H1 (cell line): ENCODE measurements around the gene SSBP3. TPM values are rescaled to one million over a fixed set of nuclear protein-coding genes. Genes with fewer than 3 reads are reported as not detected.

ENCODE experiments used
- CHD7 ChIP-seq: fragments of 300-600 bp; sonication (generic); IDR thresholded peaks from 2 replicates; pipeline ENCODE4 v1.7.1; 2012; ENCODE audit warnings: low read length, moderate library complexity, mild to moderate bottlenecking, inconsistent platforms; ENCODE audit not compliant: insufficient replicate concordance
- EP300 ChIP-seq, 2 experiments: IDR thresholded peaks; 1 replicate in 1 of 2; 2 replicates in 1 of 2; pipeline ENCODE4 v1.6.1; 2011 to 2012; ENCODE audit warnings: low read depth in 2 of 2, low read length in 2 of 2, mild to moderate bottlenecking in 2 of 2, borderline replicate concordance in 1 of 2, inconsistent platforms in 1 of 2, moderate library complexity in 1 of 2
- KDM4A ChIP-seq: IDR thresholded peaks from one replicate; pipeline ENCODE4 v1.7.1; 2012; ENCODE audit warnings: low read depth, mild to moderate bottlenecking, moderate library complexity, low read length, inconsistent platforms; ENCODE audit not compliant: severe bottlenecking
- SAP30 ChIP-seq: fragments of 300-600 bp; sonication (generic); IDR thresholded peaks from 2 replicates; pipeline ENCODE4 v1.7.1; 2012; ENCODE audit warnings: low read length, moderate library complexity, mild to moderate bottlenecking, inconsistent platforms; ENCODE audit not compliant: insufficient read depth, insufficient replicate concordance
- polyA plus RNA-seq, 7 experiments: library from polyadenylated mRNA; depleted of rRNA in 3 of 7; stranded (reverse) in 5 of 7; unstranded in 2 of 7; fragments of >200 nt in 5 of 7; fragments of 200-250 nt in 2 of 7; gene quantifications; 1 replicate in 5 of 7; 2 replicates in 1 of 7; 4 replicates in 1 of 7; pipeline versions ENCODE4 v1.2.1 to v1.2.3, GENCODE V29; 2011 to 2013; ENCODE audit warnings: missing spikeins in 2 of 7, mixed read lengths in 2 of 7
- total RNA-seq: library from RNA; stranded (reverse); fragmentation: NEBNext Ultra II Directional; extraction: Animal tissue kit (Norgen Biotek cat#: 25700); gene quantifications from 2 replicates; pipeline ENCODE4 v1.2.1, GENCODE V29; 2021

Gene SSBP3
- total and polyA plus RNA-seq, 2 of the 8 experiments (the other 6 are each of a cell fraction or from before 2014, with no cell fraction given), result 99.7 to 133 TPM

DNA sequence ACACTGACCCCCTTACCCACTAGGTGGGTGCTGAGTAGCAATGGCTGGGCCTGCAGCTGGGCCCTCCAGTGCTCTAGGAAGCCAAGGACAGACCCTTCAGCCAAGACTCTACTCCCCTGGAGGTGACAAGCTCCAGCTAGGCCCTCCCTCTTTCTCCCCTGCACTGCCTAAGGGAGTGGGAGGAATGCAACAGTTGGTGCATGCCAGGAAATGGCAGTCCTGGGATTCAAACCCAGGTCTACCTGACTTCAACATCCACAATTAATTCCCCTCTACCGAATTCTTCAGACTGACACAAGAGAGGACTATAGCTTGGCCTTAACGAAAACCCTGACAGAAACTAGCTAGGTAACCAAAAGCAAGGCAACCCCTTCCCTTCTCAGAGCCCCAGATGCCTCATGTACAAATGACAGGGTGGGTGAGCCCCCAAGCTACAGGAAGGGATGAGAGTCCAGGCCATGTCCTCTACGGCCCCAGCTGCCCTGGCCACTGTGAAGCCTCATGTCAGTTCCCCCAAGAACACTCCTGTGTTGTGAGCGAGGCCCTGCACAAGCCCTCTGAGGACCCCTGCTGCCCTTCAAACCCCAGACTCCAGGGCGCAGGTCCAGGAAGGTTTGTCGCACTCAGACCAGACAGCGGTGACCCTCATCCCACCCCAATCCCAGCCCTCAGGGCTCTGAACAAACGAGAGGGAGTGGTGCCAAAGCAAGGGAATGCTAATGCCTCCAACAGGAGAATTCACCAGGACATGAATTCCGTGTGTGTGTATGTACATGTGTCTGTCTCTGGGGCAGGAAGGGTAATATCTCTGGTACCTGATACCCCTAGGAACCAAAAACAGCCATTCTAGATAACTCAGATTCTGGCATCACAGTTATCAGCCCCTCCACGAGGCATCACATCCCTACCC, 113.9 kb downstream of the SSBP3 start (continued):
- TF ChIP-seq CHD7, result no peak
- TF ChIP-seq SAP30, result no peak
- TF ChIP-seq EP300 (IDR thresholded peaks at IDR 0.05; ENCODE audit: borderline replicate concordance in 1 of 2, low read depth in 2 of 2, low read length in 2 of 2), result no peak
- no peak for TF ChIP-seq KDM4A
